GM12892 (cell line): ENCODE results near the gene CINP.
"Not testable (repeated sequence)": the region's sequence is repeated elsewhere in the genome, so short reads cannot be mapped to it uniquely, and the experiment has no call there.

Experiments used
- POLR2A ChIP-seq: IDR thresholded peaks from 2 replicates; pipeline ENCODE4 v1.6.1; 2011; ENCODE audit warnings: low read depth, low read length, control low read depth
- POLR2AphosphoS5 ChIP-seq: IDR thresholded peaks from 2 replicates; pipeline ENCODE4 v1.6.1; 2011; ENCODE audit warnings: low read depth, low read length, control low read depth
- TAF1 ChIP-seq: IDR thresholded peaks from 2 replicates; pipeline ENCODE4 v1.6.1; 2011; ENCODE audit warnings: low read depth, mild to moderate bottlenecking, control low read depth, low read length, borderline replicate concordance

DNA sequence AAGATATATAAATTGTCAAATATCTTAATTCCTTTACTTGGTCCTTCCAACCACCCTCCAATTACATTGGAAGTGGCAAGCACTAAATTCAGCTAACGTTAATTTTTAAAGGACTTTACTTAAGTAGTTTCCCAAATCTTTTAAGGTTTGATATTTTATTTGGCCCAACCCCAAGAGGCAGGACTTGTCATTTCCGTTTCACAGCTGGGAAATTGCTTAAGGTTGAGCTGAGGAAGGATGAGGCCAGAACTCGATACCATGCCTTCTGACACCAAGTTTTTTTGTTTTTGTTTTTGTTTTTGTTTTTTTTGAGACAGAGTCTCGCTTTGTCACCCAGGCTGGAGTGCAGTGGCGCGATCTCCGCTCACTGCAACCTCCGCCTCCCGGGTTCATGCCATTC lies 11.1 kb downstream of the CINP start:
- not testable (repeated sequence) for TF ChIP-seq POLR2A, POLR2AphosphoS5, TAF1
